Fibroblast of lung (primary cell): ENCODE results near the gene DLK2. TPM values are rescaled to one million over a fixed set of nuclear protein-coding genes. Genes with fewer than 3 reads are reported as not detected.

Experiments
- DNase-seq, 2 donors: peaks; one replicate each; pipeline versions ENCODE4 v3.0.0 to v3.0.0-alpha.2; 2010; ENCODE audit warnings: low read depth in 2 of 2
- H2AFZ ChIP-seq: 2 replicates; pipeline ENCODE4 v1.5.1; 2012; ENCODE audit warnings: low read length, control low read depth, inconsistent platforms
- H3K27ac ChIP-seq: 2 replicates; pipeline ENCODE4 v1.5.1; 2011; ENCODE audit warnings: low read length, control low read depth; ENCODE audit not compliant: insufficient read depth
- H3K27me3 ChIP-seq: 2 replicates; pipeline ENCODE4 v1.5.1; 2011; ENCODE audit warnings: mild to moderate bottlenecking, low read length; ENCODE audit not compliant: control insufficient read depth, insufficient read depth
- H3K36me3 ChIP-seq: 2 replicates; pipeline ENCODE4 v1.5.1; 2011; ENCODE audit warnings: low read length; ENCODE audit not compliant: control insufficient read depth, insufficient read depth
- H3K4me1 ChIP-seq: 2 replicates; pipeline ENCODE4 v1.5.1; 2011; ENCODE audit warnings: low read length; ENCODE audit not compliant: control insufficient read depth, insufficient read depth; ENCODE audit errors: extremely low read depth
- H3K4me2 ChIP-seq: 2 replicates; pipeline ENCODE4 v1.5.1; 2011; ENCODE audit warnings: low read length, control low read depth; ENCODE audit not compliant: insufficient read depth; ENCODE audit errors: extremely low read depth
- H3K4me3 ChIP-seq, 4 experiments: fragments of 200-600 bp in 1 of 4; sonication (generic) in 1 of 4; replicated peaks in 1 of 4; 2 replicates each; pipeline ENCODE4 v1.5.1; 2011 to 2016; ENCODE audit warnings: low read length in 4 of 4, low read depth in 3 of 4, mild to moderate bottlenecking in 3 of 4, control low read depth in 2 of 4, inconsistent platforms in 1 of 4, mixed read lengths in 1 of 4; ENCODE audit not compliant: insufficient read depth in 1 of 4; ENCODE audit errors: control extremely low read depth in 1 of 4
- H3K79me2 ChIP-seq: 2 replicates; pipeline ENCODE4 v1.5.1; 2012; ENCODE audit warnings: mild to moderate bottlenecking, low read length, inconsistent platforms; ENCODE audit not compliant: control insufficient read depth, insufficient read depth
- H3K9ac ChIP-seq: 2 replicates; pipeline ENCODE4 v1.5.1; 2011; ENCODE audit warnings: mild to moderate bottlenecking, low read length, control low read depth; ENCODE audit not compliant: insufficient read depth
- H3K9me3 ChIP-seq: 2 replicates; pipeline ENCODE4 v1.5.1; 2012; ENCODE audit warnings: low read depth, low read length; ENCODE audit not compliant: control insufficient read depth, insufficient read depth
- H4K20me1 ChIP-seq: 2 replicates; pipeline ENCODE4 v1.5.1; 2011; ENCODE audit warnings: low read length; ENCODE audit not compliant: control insufficient read depth, insufficient read depth; ENCODE audit errors: extremely low read depth
- CTCF ChIP-seq, 2 donors: IDR thresholded peaks in 1 of 2; conservative IDR thresholded peaks in 1 of 2; 1 replicate in 1 of 2; 2 replicates in 1 of 2; pipeline ENCODE4 v1.5.1; 2011 to 2012; ENCODE audit warnings: low read length in 2 of 2, control low read depth in 1 of 2, inconsistent platforms in 1 of 2, low read depth in 1 of 2, mild to moderate bottlenecking in 1 of 2
- EZH2 ChIP-seq: IDR thresholded peaks from 2 replicates; pipeline ENCODE4 v1.5.1; 2012; ENCODE audit warnings: low read length, control low read depth, mild to moderate bottlenecking; ENCODE audit errors: missing control alignments
- polyA plus RNA-seq, 2 donors: library from polyadenylated mRNA; depleted of rRNA in 1 of 2; stranded (reverse) in 1 of 2; unstranded in 1 of 2; fragments of >200 nt; gene quantifications; 2 replicates each; pipeline ENCODE4 v1.2.1, GENCODE V29; 2011 to 2012; ENCODE audit warnings: missing spikeins in 1 of 2
- total RNA-seq: library from RNA; depleted of rRNA; stranded (reverse); fragments of >200 nt; gene quantifications from 2 replicates; pipeline ENCODE4 v1.2.1, GENCODE V29; 2014

Gene DLK2
- total and polyA plus RNA-seq, 2 donors (not counting 1 experiment from before 2014, with no cell fraction given) = 0.17 to 0.23 TPM

GRCh38 chr6:43495409-43495941, 40.1 kb upstream of the DLK2 start:
- no peak overlapping the region for H3K4me2 ChIP-seq

DNA sequence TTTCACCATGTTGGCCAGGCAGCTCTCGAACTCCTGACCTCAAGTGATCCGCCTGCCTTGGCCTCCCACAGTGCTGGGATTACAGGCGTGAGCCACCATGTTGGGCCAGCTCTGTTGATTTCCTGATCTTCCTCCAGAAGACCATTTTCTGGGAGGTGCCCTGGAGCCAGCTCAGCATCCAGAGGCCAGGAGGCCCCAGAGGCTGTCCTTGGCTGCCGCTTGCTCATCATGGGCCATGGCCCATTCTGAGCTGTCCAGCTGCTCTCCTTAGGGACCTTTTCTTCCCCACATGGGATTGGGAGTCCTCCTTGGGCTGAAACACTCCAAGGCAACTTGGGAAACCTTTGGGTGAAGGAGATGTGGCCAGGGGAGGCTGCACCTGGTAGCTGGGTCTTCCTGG, 39.4 kb upstream of the DLK2 start:
- H3K4me2 ChIP-seq = no peak overlapping the region
- no peaks in the 10 kb centered on the region for H4K20me1 ChIP-seq
- no peak overlapping the region for H3K9ac ChIP-seq
- no peak overlapping the region for H3K4me3 ChIP-seq
- H3K27ac ChIP-seq = no peak overlapping the region
- no peaks in the 10 kb centered on the region for H3K27me3 ChIP-seq
- H3K36me3 ChIP-seq = peaks cover 5% of the 10 kb centered on the region
- no peak overlapping the region for H2AFZ ChIP-seq
- TF ChIP-seq CTCF (conservative IDR thresholded peaks at IDR 0.05 in 1 of 2, IDR thresholded peaks at IDR 0.05 in 1 of 2; ENCODE audit: low read depth in 1 of 2, low read length in 2 of 2) (no peak), EZH2 (no peak)
- no peaks in the 10 kb centered on the region for H3K9me3 ChIP-seq
- H3K79me2 ChIP-seq = peaks cover 4% of the 10 kb centered on the region
- peaks cover 24% of the 10 kb centered on the region for H3K4me1 ChIP-seq
- no peak for DNase-seq

More at GRCh38 chr6:43495409-43495941, 40.1 kb upstream of the DLK2 start:
- no peak overlapping the region for H3K27ac ChIP-seq
- no peak overlapping the region for H2AFZ ChIP-seq
- peaks cover 24% of the 10 kb centered on the region for H3K4me1 ChIP-seq
- no peak for DNase-seq
- H3K9ac ChIP-seq = no peak overlapping the region
- H3K27me3 ChIP-seq = no peaks in the 10 kb centered on the region
- TF ChIP-seq CTCF (conservative IDR thresholded peaks at IDR 0.05 in 1 of 2, IDR thresholded peaks at IDR 0.05 in 1 of 2; ENCODE audit: low read depth in 1 of 2, low read length in 2 of 2) (peak in 1 of 2 donors; percentile 28), EZH2 (no peak)
- no peak overlapping the region for H3K4me3 ChIP-seq
- no peaks in the 10 kb centered on the region for H3K9me3 ChIP-seq
- H3K79me2 ChIP-seq = peaks cover 4% of the 10 kb centered on the region
- no peaks in the 10 kb centered on the region for H4K20me1 ChIP-seq
- H3K36me3 ChIP-seq = peaks cover 10% of the 10 kb centered on the region

GRCh38 chr6:43494321-43494720, 39.0 kb upstream of the DLK2 start:
- TF ChIP-seq EZH2 (no peak), CTCF (conservative IDR thresholded peaks at IDR 0.05 in 1 of 2, IDR thresholded peaks at IDR 0.05 in 1 of 2; ENCODE audit: low read depth in 1 of 2, low read length in 2 of 2) (no peak)
- H2AFZ ChIP-seq = no peak overlapping the region
- DNase-seq = no peak
- no peak overlapping the region for H3K9ac ChIP-seq
- peaks cover 7% of the 10 kb centered on the region for H3K79me2 ChIP-seq
- H3K4me1 ChIP-seq = peaks cover 24% of the 10 kb centered on the region
- H3K4me3 ChIP-seq = no peak overlapping the region
- no peaks in the 10 kb centered on the region for H3K27me3 ChIP-seq
- H3K36me3 ChIP-seq = peaks cover 2% of the 10 kb centered on the region
- H3K4me2 ChIP-seq = no peak overlapping the region
- H3K27ac ChIP-seq = no peak overlapping the region
- no peaks in the 10 kb centered on the region for H3K9me3 ChIP-seq
- no peaks in the 10 kb centered on the region for H4K20me1 ChIP-seq
